ENCODE results near the gene ZRANB2. TPM values are rescaled to one million over a fixed set of nuclear protein-coding genes. Genes with fewer than 3 reads are reported as not detected.

Gene ZRANB2
- 44.3 and 65.3 TPM in 2 replicates for total RNA-seq (2014; rRNA removed; shearing (Covaris generic))

GRCh38 chr1:71080739-71081696 lies at the start of gene ZRANB2:
TSS of gene ZRANB2 (minus strand) at chr1:71081035. CDS start at chr1:71080995, 40 bp downstream.
- DNase-seq: peak; percentile 55
- H3K36me3 ChIP-seq (replicated peaks; ENCODE audit: control insufficient read depth, insufficient read depth, low read length): peaks cover 15% of the 10 kb centered on the region
- H3K27me3 ChIP-seq (ENCODE audit: control insufficient read depth, insufficient read depth, low read length): no peaks in the 10 kb centered on the region; the same call in 1 of the 2 replicates
- peak within 1 kb of the TSS; percentile 89 for H3K4me3 ChIP-seq (ENCODE audit: insufficient read depth, low read depth, low read length)

DNA sequence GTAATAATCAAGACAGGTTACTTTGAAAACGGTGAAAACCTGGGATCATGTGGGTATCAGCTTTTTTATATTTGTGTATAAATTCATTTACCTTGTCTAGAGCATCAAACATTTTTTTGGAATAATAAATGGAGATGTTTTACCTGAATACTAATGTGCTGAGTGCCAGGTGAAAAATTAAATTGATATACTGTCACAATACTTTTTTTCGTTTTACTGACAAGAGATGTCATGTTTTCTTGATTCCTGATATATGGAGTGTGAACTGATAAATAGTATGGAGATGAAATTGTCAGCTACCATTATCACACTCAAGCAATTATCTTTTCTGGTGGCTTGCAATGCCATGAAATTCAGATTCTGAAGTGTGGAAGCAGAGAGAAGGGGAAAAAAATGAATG lies 47.2 kb upstream of the ZRANB2 start:
- no peak for DNase-seq
- Histone ChIP-seq H3K36me3 (replicated peaks; ENCODE audit: control insufficient read depth, insufficient read depth, low read length) (no peaks in the 10 kb centered on the region), H3K27me3 (ENCODE audit: control insufficient read depth, insufficient read depth, low read length) (no peaks in the 10 kb centered on the region), H3K4me3 (ENCODE audit: insufficient read depth, low read depth, low read length) (no peak overlapping the region)

DNA sequence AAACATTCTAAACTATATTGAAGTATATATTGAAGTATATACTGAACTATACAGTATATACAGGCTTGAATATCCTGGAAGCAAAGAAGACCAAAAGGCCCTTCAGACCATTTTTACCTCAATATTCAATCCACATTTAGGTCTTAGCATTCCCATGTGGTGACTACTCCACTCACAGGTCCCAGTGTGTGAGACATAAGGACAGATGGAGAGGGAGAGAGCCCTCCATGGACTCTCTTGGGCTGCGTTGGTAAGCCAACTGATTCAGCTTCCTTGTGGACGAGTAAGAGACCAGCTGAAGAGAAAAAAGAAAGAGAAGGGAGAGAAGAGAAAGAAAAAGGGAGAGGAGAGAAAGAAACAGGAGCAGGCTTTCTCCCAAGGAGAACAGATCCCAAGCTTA lies 37.3 kb upstream of the ZRANB2 start:
- no peaks in the 10 kb centered on the region for H3K36me3 ChIP-seq (replicated peaks; ENCODE audit: control insufficient read depth, insufficient read depth, low read length)
- H3K27me3 ChIP-seq (ENCODE audit: control insufficient read depth, insufficient read depth, low read length): no peaks in the 10 kb centered on the region
- no peak overlapping the region for H3K4me3 ChIP-seq (ENCODE audit: insufficient read depth, low read depth, low read length)
- DNase-seq: no peak

DNA sequence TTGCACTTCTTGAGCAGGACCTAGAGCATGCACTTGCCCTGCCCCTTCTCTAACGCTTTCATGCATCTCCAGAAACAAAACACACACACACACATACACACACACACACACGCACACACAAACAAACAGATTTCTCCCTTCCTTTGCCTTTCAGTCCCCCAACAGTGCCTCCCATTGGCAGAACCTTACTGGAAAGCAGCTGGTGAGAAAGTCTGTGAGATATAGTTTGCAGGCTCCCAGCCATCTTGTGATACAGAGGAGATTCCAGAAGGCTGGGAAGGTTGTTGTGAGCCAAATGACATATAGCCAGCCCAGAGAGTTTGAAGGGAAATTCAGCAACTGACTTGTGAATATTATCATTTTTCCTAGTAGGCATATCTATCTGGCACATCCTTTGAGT lies 35.9 kb upstream of the ZRANB2 start:
- H3K27me3 ChIP-seq (ENCODE audit: control insufficient read depth, insufficient read depth, low read length): no peaks in the 10 kb centered on the region
- no peak for DNase-seq
- H3K36me3 ChIP-seq (replicated peaks; ENCODE audit: control insufficient read depth, insufficient read depth, low read length): no peaks in the 10 kb centered on the region
- H3K4me3 ChIP-seq (ENCODE audit: insufficient read depth, low read depth, low read length): no peak overlapping the region

GRCh38 chr1:71106658-71107322 lies 26.0 kb upstream of the ZRANB2 start:
- no peaks in the 10 kb centered on the region for H3K36me3 ChIP-seq (replicated peaks; ENCODE audit: control insufficient read depth, insufficient read depth, low read length)

DNA sequence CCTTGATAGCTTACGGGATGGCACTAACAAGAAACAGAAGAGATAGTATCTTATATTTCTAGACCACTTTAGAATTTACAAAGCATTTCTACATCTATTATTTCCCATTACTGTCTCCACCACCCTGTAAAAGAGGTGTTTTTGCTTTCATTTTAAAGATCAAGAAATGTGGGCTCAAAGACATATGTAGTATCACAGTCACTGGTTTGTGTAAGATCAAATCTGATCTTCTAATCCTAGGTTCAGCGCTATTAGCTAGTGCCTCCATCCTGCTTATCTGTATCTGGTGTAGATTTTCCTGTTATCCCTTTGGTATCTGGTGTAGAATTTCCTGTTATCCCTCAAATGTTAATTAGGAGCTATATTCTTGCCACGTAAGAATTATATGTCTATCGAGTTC lies 23.6 kb upstream of the ZRANB2 start:
- Histone ChIP-seq H3K27me3 (ENCODE audit: control insufficient read depth, insufficient read depth, low read length) (no peaks in the 10 kb centered on the region), H3K36me3 (replicated peaks; ENCODE audit: control insufficient read depth, insufficient read depth, low read length) (no peaks in the 10 kb centered on the region), H3K4me3 (ENCODE audit: insufficient read depth, low read depth, low read length) (no peak overlapping the region)
- DNase-seq: no peak

More at GRCh38 chr1:71106658-71107322, 26.0 kb upstream of the ZRANB2 start:
- no peaks in the 10 kb centered on the region for H3K27me3 ChIP-seq (ENCODE audit: control insufficient read depth, insufficient read depth, low read length)
- no peak for DNase-seq
- no peak overlapping the region for H3K4me3 ChIP-seq (ENCODE audit: insufficient read depth, low read depth, low read length)

GRCh38 chr1:71101839-71102376 lies 21.1 kb upstream of the ZRANB2 start:
- DNase-seq: no peak
- no peaks in the 10 kb centered on the region for H3K36me3 ChIP-seq (replicated peaks; ENCODE audit: control insufficient read depth, insufficient read depth, low read length)
- no peaks in the 10 kb centered on the region for H3K27me3 ChIP-seq (ENCODE audit: control insufficient read depth, insufficient read depth, low read length)
- H3K4me3 ChIP-seq (ENCODE audit: insufficient read depth, low read depth, low read length): no peak overlapping the region

- no peak for DNase-seq
- no peaks in the 10 kb centered on the region for H3K36me3 ChIP-seq (replicated peaks; ENCODE audit: control insufficient read depth, insufficient read depth, low read length)
- no peaks in the 10 kb centered on the region for H3K27me3 ChIP-seq (ENCODE audit: control insufficient read depth, insufficient read depth, low read length)
- H3K4me3 ChIP-seq (ENCODE audit: insufficient read depth, low read depth, low read length): no peak overlapping the region
Measured at GRCh38 chr1:71097428-71097827, 16.6 kb upstream of the ZRANB2 start.

DNA sequence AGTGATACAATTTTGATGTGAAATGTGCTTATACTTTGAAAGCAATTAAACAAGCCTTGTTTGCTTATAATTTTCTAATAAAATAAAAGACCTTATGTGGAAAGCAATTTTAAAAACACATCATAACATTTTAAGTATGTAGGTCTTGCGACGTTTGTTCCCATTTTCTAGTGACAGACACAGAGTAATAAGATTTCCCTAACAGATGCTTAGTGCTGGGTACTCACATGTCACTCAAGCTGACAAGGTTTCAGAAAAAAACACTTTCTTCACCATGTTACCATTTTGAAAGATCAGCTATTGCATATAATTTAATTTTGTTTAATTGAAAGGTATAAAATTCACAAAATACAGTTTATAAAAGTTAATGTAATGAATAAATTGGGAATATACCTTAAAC lies 14.1 kb upstream of the ZRANB2 start:
- Histone ChIP-seq H3K36me3 (replicated peaks; ENCODE audit: control insufficient read depth, insufficient read depth, low read length) (no peaks in the 10 kb centered on the region), H3K27me3 (ENCODE audit: control insufficient read depth, insufficient read depth, low read length) (no peaks in the 10 kb centered on the region), H3K4me3 (ENCODE audit: insufficient read depth, low read depth, low read length) (no peak overlapping the region)
- DNase-seq: no peak

DNA sequence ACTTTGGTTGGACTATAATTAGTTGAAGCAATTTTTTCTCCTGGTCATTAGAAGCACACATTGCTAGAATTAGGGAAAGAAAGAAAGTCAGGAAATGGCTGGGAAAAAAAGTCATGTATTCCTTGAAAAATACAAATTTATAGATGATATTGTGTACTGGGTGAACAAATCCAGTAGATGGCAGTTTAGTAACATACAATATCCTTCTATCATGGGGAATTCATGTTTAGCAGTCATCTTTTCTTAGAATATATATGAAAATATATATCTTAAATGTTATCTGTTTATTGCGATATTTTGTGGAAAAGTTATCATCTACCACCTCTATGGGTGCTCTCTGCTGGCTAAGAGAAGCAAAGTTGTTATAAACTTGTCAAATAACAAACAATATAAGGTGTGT lies 13.1 kb upstream of the ZRANB2 start:
- no peaks in the 10 kb centered on the region for H3K36me3 ChIP-seq (replicated peaks; ENCODE audit: control insufficient read depth, insufficient read depth, low read length)
- H3K4me3 ChIP-seq (ENCODE audit: insufficient read depth, low read depth, low read length): no peak overlapping the region
- DNase-seq: no peak
- H3K27me3 ChIP-seq (ENCODE audit: control insufficient read depth, insufficient read depth, low read length): no peaks in the 10 kb centered on the region

GRCh38 chr1:71089536-71090270 lies 8.9 kb upstream of the ZRANB2 start:
- H3K4me3 ChIP-seq (ENCODE audit: insufficient read depth, low read depth, low read length): no peak overlapping the region
- DNase-seq: no peak
- no peaks in the 10 kb centered on the region; the same call in 1 of the 2 replicates for H3K27me3 ChIP-seq (ENCODE audit: control insufficient read depth, insufficient read depth, low read length)
- no peaks in the 10 kb centered on the region for H3K36me3 ChIP-seq (replicated peaks; ENCODE audit: control insufficient read depth, insufficient read depth, low read length)

- no peak for DNase-seq
- no peaks in the 10 kb centered on the region for H3K36me3 ChIP-seq (replicated peaks; ENCODE audit: control insufficient read depth, insufficient read depth, low read length)
- no peak overlapping the region for H3K4me3 ChIP-seq (ENCODE audit: insufficient read depth, low read depth, low read length)
- no peaks in the 10 kb centered on the region; the same call in 1 of the 2 replicates for H3K27me3 ChIP-seq (ENCODE audit: control insufficient read depth, insufficient read depth, low read length)
Measured at GRCh38 chr1:71088645-71089287, 7.9 kb upstream of the ZRANB2 start.

GRCh38 chr1:71087713-71088112 lies 6.9 kb upstream of the ZRANB2 start:
- no peaks in the 10 kb centered on the region for H3K36me3 ChIP-seq (replicated peaks; ENCODE audit: control insufficient read depth, insufficient read depth, low read length)
- H3K27me3 ChIP-seq (ENCODE audit: control insufficient read depth, insufficient read depth, low read length): no peaks in the 10 kb centered on the region; the same call in 1 of the 2 replicates
- no peak overlapping the region for H3K4me3 ChIP-seq (ENCODE audit: insufficient read depth, low read depth, low read length)
- no peak for DNase-seq

- no peaks in the 10 kb centered on the region; the same call in 1 of the 2 replicates for H3K27me3 ChIP-seq (ENCODE audit: control insufficient read depth, insufficient read depth, low read length)
- H3K36me3 ChIP-seq (replicated peaks; ENCODE audit: control insufficient read depth, insufficient read depth, low read length): no peaks in the 10 kb centered on the region
- DNase-seq: peak; percentile 4
- H3K4me3 ChIP-seq (ENCODE audit: insufficient read depth, low read depth, low read length): no peak overlapping the region
Measured at GRCh38 chr1:71087060-71087459, 6.2 kb upstream of the ZRANB2 start.
